Adipocyte (in vitro differentiated cells): ENCODE data around the gene NFKBIA.
"Not testable (repeated sequence)": the region's sequence is repeated elsewhere in the genome, so short reads cannot be mapped to it uniquely, and the experiment has no call there.

Experiments used
- DNase-seq: peaks from one replicate; pipeline ENCODE4 v3.0.0-alpha.2; 2015; ENCODE audit warnings: low read depth
- H3K27me3 ChIP-seq: replicated peaks from 2 replicates; pipeline ENCODE4 v1.7.0; 2013; ENCODE audit warnings: mild to moderate bottlenecking, low read length, moderate library complexity; ENCODE audit not compliant: control insufficient read depth, insufficient read depth
- H3K36me3 ChIP-seq: 2 replicates; pipeline ENCODE4 v1.7.0; 2013; ENCODE audit warnings: low read length, mild to moderate bottlenecking, moderate library complexity; ENCODE audit not compliant: control insufficient read depth, insufficient read depth, severe bottlenecking
- H3K4me1 ChIP-seq: 2 replicates; pipeline ENCODE4 v1.7.0; 2013; ENCODE audit warnings: mild to moderate bottlenecking, low read length, moderate library complexity; ENCODE audit not compliant: control insufficient read depth, insufficient read depth
- H3K4me3 ChIP-seq: 2 replicates; pipeline ENCODE4 v1.7.0; 2013; ENCODE audit warnings: mild to moderate bottlenecking, low read length, moderate library complexity
- H3K9ac ChIP-seq: 2 replicates; pipeline ENCODE4 v1.7.0; 2013; ENCODE audit warnings: mild to moderate bottlenecking, low read length, moderate library complexity
- H3K9me3 ChIP-seq: 2 replicates; pipeline ENCODE4 v1.7.0; 2013; ENCODE audit warnings: mild to moderate bottlenecking, low read length, moderate library complexity; ENCODE audit not compliant: control insufficient read depth

The NFKBIA gene

GRCh38 chr14:35399083-35399937 lies 5.2 kb downstream of the NFKBIA start:
- H3K36me3 ChIP-seq: peaks cover 38% of the 10 kb centered on the region
- no peak overlapping the region for H3K9ac ChIP-seq
- no peak for DNase-seq
- H3K27me3 ChIP-seq: no peaks in the 10 kb centered on the region
- peaks cover 42% of the 10 kb centered on the region for H3K4me1 ChIP-seq
- no peak overlapping the region for H3K4me3 ChIP-seq
- H3K9me3 ChIP-seq: no peaks in the 10 kb centered on the region

GRCh38 chr14:35398071-35398584 lies 6.4 kb downstream of the NFKBIA start:
- no peak overlapping the region for H3K9ac ChIP-seq
- DNase-seq: peak; percentile 56
- no peaks in the 10 kb centered on the region for H3K9me3 ChIP-seq
- H3K36me3 ChIP-seq: peaks cover 32% of the 10 kb centered on the region
- no peaks in the 10 kb centered on the region for H3K27me3 ChIP-seq
- peaks cover 41% of the 10 kb centered on the region for H3K4me1 ChIP-seq
- no peak overlapping the region for H3K4me3 ChIP-seq

- not testable (repeated sequence) for H3K27me3 ChIP-seq, DNase-seq, H3K9me3 ChIP-seq, H3K9ac ChIP-seq, H3K4me3 ChIP-seq
- H3K4me1 ChIP-seq: peaks cover 27% of the 10 kb centered on the region
- H3K36me3 ChIP-seq: peaks cover 17% of the 10 kb centered on the region
These were observed 7.9 kb downstream of the NFKBIA start for GRCh38 chr14:35396610-35397009.

GRCh38 chr14:35395283-35395682 lies 9.3 kb downstream of the NFKBIA start:
- no peaks in the 10 kb centered on the region for H3K27me3 ChIP-seq
- peaks cover 4% of the 10 kb centered on the region for H3K36me3 ChIP-seq
- no peak overlapping the region for H3K4me3 ChIP-seq
- H3K9ac ChIP-seq: no peak overlapping the region
- peaks cover 14% of the 10 kb centered on the region for H3K4me1 ChIP-seq
- DNase-seq: no peak
- no peaks in the 10 kb centered on the region for H3K9me3 ChIP-seq

GRCh38 chr14:35394326-35395013 lies 10.1 kb downstream of the NFKBIA start:
- H3K9ac ChIP-seq: no peak overlapping the region
- peaks cover 14% of the 10 kb centered on the region for H3K4me1 ChIP-seq
- DNase-seq: no peak
- H3K36me3 ChIP-seq: no peaks in the 10 kb centered on the region
- H3K27me3 ChIP-seq: no peaks in the 10 kb centered on the region
- no peak overlapping the region for H3K4me3 ChIP-seq
- H3K9me3 ChIP-seq: no peaks in the 10 kb centered on the region

- DNase-seq: no peak
- Histone ChIP-seq H3K4me1 (peaks cover 11% of the 10 kb centered on the region), H3K36me3 (no peaks in the 10 kb centered on the region), H3K9me3 (no peaks in the 10 kb centered on the region), H3K27me3 (no peaks in the 10 kb centered on the region), H3K9ac (no peak overlapping the region), H3K4me3 (no peak overlapping the region)
These were observed 10.7 kb downstream of the NFKBIA start for GRCh38 chr14:35393826-35394225.

- no peak overlapping the region for H3K9ac ChIP-seq
- no peaks in the 10 kb centered on the region for H3K4me1 ChIP-seq
- no peak for DNase-seq
- H3K36me3 ChIP-seq: no peaks in the 10 kb centered on the region
- H3K4me3 ChIP-seq: no peak overlapping the region
- H3K9me3 ChIP-seq: no peaks in the 10 kb centered on the region
- no peaks in the 10 kb centered on the region for H3K27me3 ChIP-seq
These were observed 12.4 kb downstream of the NFKBIA start for GRCh38 chr14:35392103-35392502.

GRCh38 chr14:35391388-35391710 lies 13.2 kb downstream of the NFKBIA start:
- no peak for DNase-seq
- H3K36me3 ChIP-seq: no peaks in the 10 kb centered on the region

GRCh38 chr14:35390577-35391387 lies 13.8 kb downstream of the NFKBIA start:
- Histone ChIP-seq H3K9me3 (no peaks in the 10 kb centered on the region), H3K4me1 (peaks cover 8% of the 10 kb centered on the region), H3K4me3 (no peak overlapping the region), H3K9ac (no peak overlapping the region), H3K36me3 (no peaks in the 10 kb centered on the region), H3K27me3 (no peaks in the 10 kb centered on the region)
- no peak for DNase-seq

More at GRCh38 chr14:35391388-35391710, 13.2 kb downstream of the NFKBIA start:
- Histone ChIP-seq H3K9ac (no peak overlapping the region), H3K4me3 (no peak overlapping the region), H3K27me3 (no peaks in the 10 kb centered on the region), H3K4me1 (peaks cover 2% of the 10 kb centered on the region), H3K9me3 (no peaks in the 10 kb centered on the region)

GRCh38 chr14:35389315-35389667 lies 15.3 kb downstream of the NFKBIA start:
- Histone ChIP-seq H3K36me3 (no peaks in the 10 kb centered on the region), H3K9me3 (no peaks in the 10 kb centered on the region), H3K27me3 (no peaks in the 10 kb centered on the region), H3K9ac (no peak overlapping the region), H3K4me3 (no peak overlapping the region), H3K4me1 (peaks cover 21% of the 10 kb centered on the region)
- DNase-seq: no peak
